Measurements from ENCODE around the gene RGS6.
"Not testable (repeated sequence)": the region's sequence is repeated elsewhere in the genome, so short reads cannot be mapped to it uniquely, and the experiment has no call there.

RGS6 gene

GRCh38 chr14:71931492-71932228, 569 bp upstream of the RGS6 start:
- no peak for TF ChIP-seq CTCF (IDR thresholded peaks at IDR 0.05; ENCODE audit: low read depth, low read length)
- DNase-seq (ENCODE audit: low read depth in 2 of 2), result no peak
- no peak overlapping the region for H3K4me3 ChIP-seq (replicated peaks in 1 of 2; ENCODE audit: low read depth in 2 of 2, low read length in 2 of 2)

- no peak for TF ChIP-seq CTCF (IDR thresholded peaks at IDR 0.05; ENCODE audit: low read depth, low read length)
- DNase-seq (ENCODE audit: low read depth in 2 of 2), result peak in 1 of 2 donors; percentile 10
- H3K4me3 ChIP-seq (replicated peaks in 1 of 2; ENCODE audit: low read depth in 2 of 2, low read length in 2 of 2), result no peak overlapping the region
Observed at GRCh38 chr14:71933001-71933587, 865 bp downstream of the RGS6 start.

GRCh38 chr14:71938273-71938672, 6.0 kb downstream of the RGS6 start:
- DNase-seq (ENCODE audit: low read depth in 2 of 2); H3K4me3 ChIP-seq (replicated peaks in 1 of 2; ENCODE audit: low read depth in 2 of 2, low read length in 2 of 2): not testable (repeated sequence)

GRCh38 chr14:71939344-71939743, 7.1 kb downstream of the RGS6 start:
- H3K4me3 ChIP-seq (replicated peaks in 1 of 2; ENCODE audit: low read depth in 2 of 2, low read length in 2 of 2); DNase-seq (ENCODE audit: low read depth in 2 of 2): not testable (repeated sequence)

- not testable (repeated sequence) for DNase-seq (ENCODE audit: low read depth in 2 of 2); H3K4me3 ChIP-seq (replicated peaks in 1 of 2; ENCODE audit: low read depth in 2 of 2, low read length in 2 of 2)
Observed at GRCh38 chr14:71940500-71940899, 8.3 kb downstream of the RGS6 start.

GRCh38 chr14:71941616-71942015, 9.4 kb downstream of the RGS6 start:
- not testable (repeated sequence) for H3K4me3 ChIP-seq (replicated peaks in 1 of 2; ENCODE audit: low read depth in 2 of 2, low read length in 2 of 2); DNase-seq (ENCODE audit: low read depth in 2 of 2)

- no peak for DNase-seq (ENCODE audit: low read depth in 2 of 2)
- H3K4me3 ChIP-seq (replicated peaks in 1 of 2; ENCODE audit: low read depth in 2 of 2, low read length in 2 of 2), result no peak overlapping the region
- no peak for TF ChIP-seq CTCF (IDR thresholded peaks at IDR 0.05; ENCODE audit: low read depth, low read length)
Observed at GRCh38 chr14:71942904-71943694, 10.9 kb downstream of the RGS6 start.

GRCh38 chr14:71943695-71944018, 11.4 kb downstream of the RGS6 start:
- no peak for DNase-seq (ENCODE audit: low read depth in 2 of 2)
- H3K4me3 ChIP-seq (replicated peaks in 1 of 2; ENCODE audit: low read depth in 2 of 2, low read length in 2 of 2), result no peak overlapping the region

More at GRCh38 chr14:71943695-71944018, 11.4 kb downstream of the RGS6 start:
- TF ChIP-seq CTCF (IDR thresholded peaks at IDR 0.05; ENCODE audit: low read depth, low read length), result no peak
